WTC11 (cell line): ENCODE measurements around the gene SEMA3F. TPM values are rescaled to one million over a fixed set of nuclear protein-coding genes. Genes with fewer than 3 reads are reported as not detected.

Experiments
- ATAC-seq: fragments of 200-7000 bp; cut with Tn5 transposase; 2 replicates; pipeline ENCODE4 v1.10.0; 2021; ENCODE audit warnings: mild to moderate bottlenecking, moderate library complexity
- CTCF ChIA-PET: fragments of 300-600 bp; sonication (Branson Sonifier 250); formaldehyde crosslinking; loops from one replicate; lab custom pipeline; 2021; ENCODE audit warnings: antibody characterized with exemption; lab: Charles Lee
- POLR2A ChIA-PET: fragments of 350-600 bp; sonication (Branson Sonifier 250); formaldehyde crosslinking; loops from one replicate; lab custom pipeline; 2021; ENCODE audit warnings: antibody characterized with exemption; lab: Charles Lee
- DNase-seq: peaks from one replicate; pipeline ENCODE4 v3.0.0; 2021; ENCODE audit warnings: low spot score
- H3K27ac Mint-ChIP-seq: 2 replicates; pipeline ENCODE4 v1.8.0; 2021; ENCODE audit warnings: mixed read lengths
- H3K27me3 Mint-ChIP-seq: 2 replicates; pipeline ENCODE4 v1.8.0; 2021; ENCODE audit warnings: low read depth, mild to moderate bottlenecking, moderate library complexity, mixed read lengths
- H3K36me3 Mint-ChIP-seq: 2 replicates; pipeline ENCODE4 v1.8.0; 2021; ENCODE audit warnings: mixed read lengths
- H3K4me1 Mint-ChIP-seq: 2 replicates; pipeline ENCODE4 v1.8.0; 2022; ENCODE audit warnings: mixed read lengths
- H3K4me3 Mint-ChIP-seq: 2 replicates; pipeline ENCODE4 v1.8.0; 2021; ENCODE audit warnings: mild to moderate bottlenecking, moderate library complexity, mixed read lengths
- H3K9me3 Mint-ChIP-seq: 2 replicates; pipeline ENCODE4 v1.8.0; 2021; ENCODE audit warnings: mixed read lengths
- E2F5 ChIP-seq: sonication (generic); formaldehyde crosslinking; IDR thresholded peaks from 2 replicates; pipeline ENCODE4 v1.8.1; 2022; ENCODE audit warnings: mild to moderate bottlenecking, moderate library complexity, missing genetic modification reagents
- FOXP1 ChIP-seq: sonication (generic); formaldehyde crosslinking; IDR thresholded peaks from 2 replicates; pipeline ENCODE4 v1.8.0; 2022; ENCODE audit warnings: missing genetic modification reagents, mild to moderate bottlenecking, moderate library complexity, borderline replicate concordance
- GABPB1 ChIP-seq: sonication (generic); formaldehyde crosslinking; IDR thresholded peaks from 2 replicates; pipeline ENCODE4 v1.8.1; 2023; ENCODE audit warnings: mild to moderate bottlenecking, missing genetic modification reagents
- IRF1 ChIP-seq: sonication (generic); formaldehyde crosslinking; IDR thresholded peaks from 2 replicates; pipeline ENCODE4 v1.8.0; 2023; ENCODE audit warnings: missing genetic modification reagents
- IRF2 ChIP-seq: sonication (generic); formaldehyde crosslinking; IDR thresholded peaks from 2 replicates; pipeline ENCODE4 v1.8.0; 2022; ENCODE audit warnings: low read depth, missing genetic modification reagents, borderline replicate concordance
- MLX ChIP-seq: sonication (generic); formaldehyde crosslinking; IDR thresholded peaks from 2 replicates; pipeline ENCODE4 v1.8.1; 2023; ENCODE audit warnings: mild to moderate bottlenecking, missing genetic modification reagents, moderate library complexity
- NFE2L1 ChIP-seq: sonication (generic); formaldehyde crosslinking; IDR thresholded peaks from 2 replicates; pipeline ENCODE4 v1.8.1; 2023; ENCODE audit warnings: missing genetic modification reagents
- RELA ChIP-seq: sonication (generic); formaldehyde crosslinking; IDR thresholded peaks from 2 replicates; pipeline ENCODE4 v1.8.1; 2022; ENCODE audit warnings: missing genetic modification reagents, mild to moderate bottlenecking, borderline replicate concordance
- SMAD3 ChIP-seq: sonication (generic); formaldehyde crosslinking; IDR thresholded peaks from 2 replicates; pipeline ENCODE4 v1.8.0; 2022; ENCODE audit warnings: missing genetic modification reagents, mild to moderate bottlenecking, borderline replicate concordance
- ZNF232 ChIP-seq: sonication (generic); formaldehyde crosslinking; IDR thresholded peaks from 2 replicates; pipeline ENCODE4 v1.8.0; 2022; ENCODE audit warnings: mild to moderate bottlenecking, missing genetic modification reagents
- ZNF263 ChIP-seq: sonication (generic); formaldehyde crosslinking; IDR thresholded peaks from 2 replicates; pipeline ENCODE4 v1.8.1; 2022; ENCODE audit warnings: low read depth, mild to moderate bottlenecking, moderate library complexity, missing genetic modification reagents
- ZNF281 ChIP-seq: sonication (generic); formaldehyde crosslinking; IDR thresholded peaks from 2 replicates; pipeline ENCODE4 v1.8.0; 2023; ENCODE audit warnings: mild to moderate bottlenecking, missing genetic modification reagents
- ZNF317 ChIP-seq: sonication (generic); formaldehyde crosslinking; IDR thresholded peaks from 2 replicates; pipeline ENCODE4 v1.8.1; 2023; ENCODE audit warnings: low read depth, mild to moderate bottlenecking, moderate library complexity, missing genetic modification reagents, borderline replicate concordance
- ZNF512 ChIP-seq: sonication (generic); formaldehyde crosslinking; IDR thresholded peaks from 2 replicates; pipeline ENCODE4 v1.8.1; 2022; ENCODE audit warnings: missing genetic modification reagents, borderline replicate concordance
- ZNF671 ChIP-seq: fragments of 250-450 bp; sonication (Bioruptor Pico); IDR thresholded peaks from 2 replicates; pipeline ENCODE4 v1.8.0; 2021; ENCODE audit warnings: mild to moderate bottlenecking
- total RNA-seq: library from RNA; stranded (reverse); gene quantifications from 3 replicates; pipeline ENCODE4 v1.2.3, GENCODE V29; 2021

The SEMA3F gene
- total RNA-seq, 1 experiment from 2014 or later, result 49.0 TPM

GRCh38 chr3:50207359-50208042 lies 52.4 kb downstream of the SEMA3F start:
- ChIA-PET POLR2A (interaction anchor here (2.9 kb wide), 1 partner anchor 13 kb away, joined by 11 read pairs; no protein-coding TSS in a partner anchor), CTCF (interaction anchor here (1.2 to 8.0 kb wide), 6 partner anchors 9 to 39 kb away, joined by 3 to 126 read pairs (median 14); partner anchors contain the start of gene GNAI2)
- ATAC-seq, result no peak
- Mint-ChIP-seq H3K9me3 (no peaks in the 10 kb centered on the region), H3K27ac (no peak overlapping the region), H3K4me1 (peaks cover 6% of the 10 kb centered on the region; the same call in 1 of the 2 replicates)
- no peak for DNase-seq
- TF ChIP-seq ZNF232 (CRISPR knock-in tag), result no peak
- TF ChIP-seq, all 79 proteins: peak for 0
- Mint-ChIP-seq H3K4me3 (no peak overlapping the region), H3K36me3 (no peaks in the 10 kb centered on the region), H3K27me3 (peaks cover 38% of the 10 kb centered on the region)

- CTCF ChIA-PET, result interaction anchor here (1.0 to 8.0 kb wide), 8 partner anchors 8 to 51 kb away, joined by 3 to 126 read pairs (median 8); partner anchors contain the start of gene GNAI2
- H3K36me3 Mint-ChIP-seq, result no peaks in the 10 kb centered on the region
- peak overlapping the region; percentile 32; the same call in 1 of the 2 replicates for H3K27ac Mint-ChIP-seq
- ATAC-seq, result no peak
- POLR2A ChIA-PET, result no interaction called here
- H3K4me3 Mint-ChIP-seq, result no peak overlapping the region
- peaks cover 6% of the 10 kb centered on the region; the same call in 1 of the 2 replicates for H3K4me1 Mint-ChIP-seq
- no peak for DNase-seq
- peaks cover 35% of the 10 kb centered on the region for H3K27me3 Mint-ChIP-seq
- H3K9me3 Mint-ChIP-seq, result no peaks in the 10 kb centered on the region
- TF ChIP-seq NFE2L1 (CRISPR knock-in tag), result no peak
- no peak for TF ChIP-seq MLX (CRISPR knock-in tag)
- no peak for TF ChIP-seq E2F5
- TF ChIP-seq GABPB1, result peak; percentile 61
- no peak for TF ChIP-seq ZNF317 (CRISPR knock-in tag)
Observed at GRCh38 chr3:50208677-50209344, 53.7 kb downstream of the SEMA3F start.

GRCh38 chr3:50210176-50210509 lies 55.0 kb downstream of the SEMA3F start:
- ATAC-seq, result no peak
- TF ChIP-seq ZNF671 (CRISPR knock-in tag), result no peak
- TF ChIP-seq IRF1 (CRISPR knock-in tag), result no peak
- no peak for TF ChIP-seq RELA (CRISPR knock-in tag)
- TF ChIP-seq SMAD3 (CRISPR knock-in tag), result no peak
- Mint-ChIP-seq H3K27me3 (peaks cover 25% of the 10 kb centered on the region), H3K27ac (no peak overlapping the region), H3K4me1 (peaks cover 6% of the 10 kb centered on the region; the same call in 1 of the 2 replicates), H3K4me3 (no peak overlapping the region), H3K36me3 (no peaks in the 10 kb centered on the region), H3K9me3 (no peaks in the 10 kb centered on the region)
- ChIA-PET POLR2A (interaction anchor here (0.6 kb wide), 1 partner anchor 951 kb away, joined by 3 read pairs; no protein-coding TSS in a partner anchor), CTCF (interaction anchor here (0.8 to 8.0 kb wide), 8 partner anchors 8 to 37 kb away, joined by 3 to 126 read pairs (median 14); partner anchors contain the start of gene GNAI2)
- DNase-seq, result no peak

- Mint-ChIP-seq H3K27me3 (peaks cover 21% of the 10 kb centered on the region), H3K4me1 (peaks cover 6% of the 10 kb centered on the region; the same call in 1 of the 2 replicates), H3K27ac (no peak overlapping the region), H3K4me3 (no peak overlapping the region), H3K9me3 (no peaks in the 10 kb centered on the region), H3K36me3 (no peaks in the 10 kb centered on the region)
- ATAC-seq, result peak; percentile 54
- CTCF ChIA-PET, result interaction anchor here (0.6 to 8.0 kb wide), 13 partner anchors 8 to 99 kb away, joined by 3 to 126 read pairs (median 8); partner anchors contain the start of gene GNAI2
- POLR2A ChIA-PET, result interaction anchor here (0.6 kb wide), 1 partner anchor 951 kb away, joined by 3 read pairs; no protein-coding TSS in a partner anchor
- TF ChIP-seq FOXP1 (CRISPR knock-in tag) (0 out of 2 replicates have a peak, but pooled peaks have one; percentile 11), ZNF281 (CRISPR knock-in tag) (no peak), GABPB1 (peak; percentile 97), IRF2 (CRISPR knock-in tag) (no peak), ZNF512 (CRISPR knock-in tag) (no peak), ZNF263 (CRISPR knock-in tag) (0 out of 2 replicates have a peak, but pooled peaks have one; percentile 27)
- DNase-seq, result peak; percentile 42
Observed at GRCh38 chr3:50210510-50211367, 55.6 kb downstream of the SEMA3F start.
